ENCODE measurements around the gene FABP3. TPM values are rescaled to one million over a fixed set of nuclear protein-coding genes. Genes with fewer than 3 reads are reported as not detected.

FABP3 gene
- 135 and 247 TPM in 2 replicates for total RNA-seq

GRCh38 chr1:31373056-31373896, at the start of gene FABP3:
Gene FABP3, minus strand, starts transcription at chr1:31373076. Its CDS starts 62 bp downstream, at chr1:31373014.

DNA sequence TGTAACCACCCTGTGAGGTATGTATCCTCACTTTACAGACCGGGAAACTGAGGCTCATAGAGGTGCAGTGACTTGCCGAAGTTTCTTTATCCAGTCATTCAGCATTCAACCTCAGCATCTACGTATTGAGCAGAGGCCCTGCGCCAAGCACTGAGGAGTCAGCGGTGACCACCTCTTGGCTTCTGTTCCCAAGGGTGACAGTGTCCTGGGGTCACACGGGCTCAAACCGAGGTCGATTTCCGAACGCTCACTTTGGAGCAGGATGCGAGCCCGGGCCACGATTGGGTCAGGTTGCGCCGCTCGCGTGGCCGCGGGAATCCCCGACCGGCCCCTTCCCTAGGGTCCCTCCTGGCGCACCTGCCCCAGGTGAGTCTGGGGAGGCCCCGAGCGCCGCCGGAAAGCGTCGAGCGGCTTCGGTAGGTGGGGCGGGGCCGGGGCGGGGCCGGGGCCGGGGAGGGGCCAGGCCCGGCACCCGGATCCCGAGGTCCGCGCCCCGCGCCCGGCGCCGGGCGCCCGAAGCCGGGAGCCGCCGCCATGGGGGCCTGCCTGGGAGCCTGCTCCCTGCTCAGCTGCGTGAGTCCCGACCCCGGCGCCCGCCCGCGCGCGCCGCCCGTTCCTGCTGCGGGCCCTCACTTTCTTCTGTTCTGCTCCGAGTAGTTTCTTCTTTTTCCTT, 40.0 kb upstream of the FABP3 start, which contains the start of gene SERINC2:
Gene SERINC2, plus strand, starts transcription at position 482 of the 673 bp plus-strand sequence. Its CDS starts 53 bp downstream, at position 535.

Other genes starting within 250 kb of the FABP3 start
- gene NKAIN1, start 133.2 kb downstream of the FABP3 start, total RNA-seq, result 0.35 and 0.43 TPM in 2 replicates
- gene SNRNP40, start 76.3 kb downstream of the FABP3 start, total RNA-seq, result 51.2 and 58.9 TPM in 2 replicates
- 24.2 and 31.9 TPM in 2 replicates for gene ZCCHC17, start 76.0 kb downstream of the FABP3 start, total RNA-seq
- gene SERINC2, start 40.1 kb upstream of the FABP3 start, total RNA-seq, result 13.0 and 20.5 TPM in 2 replicates
- 9.1 and 65.9 TPM in 2 replicates for gene TINAGL1, start 203.4 kb upstream of the FABP3 start, total RNA-seq
- gene HCRTR1, start 244.6 kb upstream of the FABP3 start, total RNA-seq, result 0.70 TPM in 1 of 2 replicates, not detected in the other